NCI-H1105 (cell line): ENCODE measurements around the gene ARL9.

ENCODE experiments used
- DNase-seq: peaks from one replicate; lab custom pipeline; 2025; lab: John Stamatoyannopoulos, UW

Gene ARL9

DNA sequence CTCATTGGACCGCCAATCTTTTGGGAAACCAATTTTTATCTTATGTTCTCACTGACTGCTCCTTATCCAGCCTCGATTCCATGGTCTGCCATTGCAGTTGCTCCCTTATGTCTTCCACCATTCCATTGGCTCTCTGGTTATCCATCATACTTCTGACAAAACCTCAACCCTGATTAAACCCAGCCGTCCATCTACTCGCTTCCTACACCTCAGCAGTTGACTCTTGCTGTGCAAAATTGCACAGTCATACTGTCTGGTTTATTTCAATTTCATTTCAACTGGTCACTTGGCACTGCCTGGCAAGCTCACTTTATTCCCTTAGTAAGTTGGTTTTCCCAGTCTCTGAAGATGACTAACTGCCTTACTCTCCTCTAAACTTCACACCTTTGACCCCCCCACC is 26.2 kb downstream of the ARL9 start:
- no peak for DNase-seq

DNA sequence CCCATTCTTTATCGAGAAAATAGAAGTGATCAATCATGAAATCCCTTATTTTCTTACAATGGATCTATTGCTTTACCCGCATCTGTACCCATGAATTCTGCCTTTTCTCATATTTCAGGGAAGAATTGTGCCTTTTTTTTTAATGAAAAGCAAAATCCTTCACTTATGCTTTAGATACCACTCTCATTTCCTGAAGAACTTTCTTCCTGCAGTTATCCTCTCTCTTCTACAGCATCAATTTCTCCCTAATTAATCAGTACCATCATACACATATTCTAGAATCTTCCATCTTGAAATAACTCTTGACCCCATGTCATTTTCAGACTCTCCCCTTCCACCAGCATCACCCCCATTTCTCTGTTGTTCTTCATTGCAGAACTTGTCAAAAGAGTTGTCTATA is 26.6 kb downstream of the ARL9 start:
- no peak for DNase-seq

DNA sequence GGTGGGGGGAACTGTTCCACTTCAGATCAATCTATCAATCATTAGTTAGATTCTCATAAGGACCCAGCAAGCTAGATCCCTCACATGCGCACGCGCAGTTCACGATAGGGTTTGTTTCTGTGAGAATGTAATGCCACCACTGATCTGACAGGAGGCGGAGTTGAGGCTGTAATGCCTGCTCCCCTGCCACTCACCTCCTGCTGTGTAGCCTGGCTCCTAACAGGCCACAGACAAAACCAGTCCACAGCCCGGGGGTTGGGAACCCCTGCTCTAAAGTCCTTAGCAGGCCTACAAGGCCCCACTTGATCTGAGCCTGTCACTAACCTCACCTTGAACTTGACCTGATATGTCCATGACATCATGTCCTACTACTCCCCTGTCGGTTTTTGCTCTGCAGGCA is 30.3 kb downstream of the ARL9 start:
- DNase-seq: no peak

DNA sequence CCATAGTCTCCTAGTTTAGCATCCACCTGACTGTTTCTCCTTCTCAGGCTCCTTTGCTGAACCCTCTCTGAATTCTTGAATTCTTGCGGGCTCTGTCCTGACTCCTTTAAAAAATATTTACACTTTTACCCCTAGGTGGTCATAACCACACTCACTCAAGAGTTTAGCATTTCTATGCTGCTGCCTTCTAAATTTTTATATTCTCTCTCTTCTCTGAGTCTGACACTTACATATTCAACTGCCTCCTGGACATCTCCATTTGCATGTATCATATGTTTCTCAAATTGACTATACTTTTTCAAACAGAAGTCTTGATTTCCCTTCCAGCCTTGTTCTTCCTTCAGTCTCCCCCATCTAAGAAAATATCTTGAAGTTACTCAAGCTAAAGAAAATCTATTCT is 31.6 kb downstream of the ARL9 start:
- no peak for DNase-seq

DNA sequence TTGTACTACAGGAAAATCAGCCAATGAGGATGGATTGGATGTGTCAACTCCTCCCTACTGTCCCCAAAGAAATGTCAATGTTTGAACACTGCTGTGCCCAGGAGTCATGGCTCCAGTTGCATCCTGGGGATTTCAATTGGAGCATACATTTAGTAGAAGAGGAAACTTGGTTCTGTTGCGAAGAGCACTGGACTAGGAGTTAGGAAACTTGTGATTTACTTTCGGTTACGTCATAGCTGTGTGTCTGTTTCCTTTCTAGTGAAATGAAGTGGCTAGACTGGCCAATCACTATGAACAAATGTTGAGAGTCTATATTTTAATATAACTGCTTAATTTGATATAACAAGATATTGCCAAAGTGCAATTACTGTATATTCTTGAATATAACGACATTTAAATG is 35.2 kb downstream of the ARL9 start:
- DNase-seq: no peak

DNA sequence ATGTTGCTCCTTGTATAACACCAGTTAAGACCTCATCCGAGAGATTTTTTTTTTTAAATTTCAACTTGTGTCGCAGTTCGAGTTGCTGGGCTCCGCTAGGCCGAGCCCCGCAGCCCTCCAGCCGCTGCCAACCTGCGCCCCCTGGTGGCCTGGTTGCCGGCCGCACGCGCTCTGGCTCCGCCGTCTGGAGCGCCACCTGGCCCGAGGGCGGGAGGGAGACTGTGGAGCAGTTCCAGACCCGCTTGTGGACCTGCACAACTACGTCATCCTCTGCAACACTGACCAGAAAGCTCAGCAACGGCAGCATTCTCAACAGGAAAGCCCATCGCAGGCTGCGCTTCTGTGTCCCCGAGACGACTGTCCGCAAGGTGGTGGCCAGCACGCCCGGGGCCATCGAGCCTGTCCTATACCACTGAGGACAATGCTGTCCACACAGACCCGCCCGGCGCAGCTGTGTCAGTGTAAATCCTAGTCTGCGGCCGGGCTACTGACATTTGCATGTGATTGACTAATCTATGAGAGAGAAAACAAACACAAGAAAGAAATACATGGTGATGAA is 39.1 kb downstream of the ARL9 start:
- peak; percentile 28 for DNase-seq

DNA sequence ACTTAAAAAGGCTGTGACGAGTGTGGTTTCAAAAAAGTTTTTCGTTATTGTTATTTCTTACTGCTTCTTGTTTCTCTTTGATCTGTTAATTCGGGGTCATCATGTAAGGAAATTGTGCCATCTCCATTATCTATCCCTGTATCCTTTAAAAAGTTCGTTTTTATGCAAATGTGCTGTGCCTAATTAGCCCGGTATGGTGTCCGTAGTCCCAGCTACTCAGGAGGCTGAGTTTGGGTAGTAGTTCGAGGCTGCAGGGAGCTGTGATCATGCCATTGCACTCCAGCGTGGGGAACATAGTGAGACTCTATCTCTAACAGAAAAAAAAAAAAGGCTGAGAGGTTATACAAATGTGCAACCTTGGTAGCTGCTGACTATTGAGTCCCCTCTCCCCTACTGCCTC is 45.1 kb downstream of the ARL9 start:
- DNase-seq: no peak

DNA sequence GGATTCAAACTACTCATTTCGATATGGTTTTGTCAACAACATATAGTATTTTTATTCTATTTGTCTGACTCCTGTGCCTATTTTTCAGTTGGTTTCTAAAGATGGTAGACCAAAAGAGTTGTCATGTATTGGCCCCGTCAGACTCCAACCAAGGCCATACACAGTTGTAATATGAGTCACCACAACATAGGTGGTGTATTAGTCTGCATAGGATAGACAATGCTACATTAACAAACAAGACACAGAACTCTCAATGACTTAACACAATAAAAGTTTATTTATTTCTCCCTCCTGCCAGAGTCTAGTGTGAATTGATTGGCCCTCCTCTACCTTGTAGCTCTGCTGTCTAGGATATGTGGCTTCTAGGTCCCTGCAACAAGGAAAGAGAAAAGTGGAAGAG is 45.9 kb downstream of the ARL9 start:
- no peak for DNase-seq

DNA sequence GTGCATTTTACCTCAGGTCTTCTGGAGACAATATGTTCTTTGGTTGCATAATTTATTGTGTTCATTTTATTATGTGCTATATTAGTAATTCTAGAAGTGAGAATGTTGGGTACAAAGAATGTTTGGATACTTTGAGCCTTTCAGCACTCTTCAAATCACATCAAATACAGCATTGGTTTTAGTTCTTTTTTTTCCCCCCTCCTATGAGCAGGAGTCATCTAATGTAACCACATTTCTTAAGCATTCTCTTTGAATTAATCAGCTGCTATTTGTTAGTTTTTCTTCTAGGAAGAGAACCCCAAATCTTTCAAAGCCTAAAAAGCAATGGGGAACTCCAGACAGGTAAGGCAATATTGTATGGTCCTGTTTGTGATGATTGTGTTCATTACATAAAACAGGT is 46.7 kb downstream of the ARL9 start:
- no peak for DNase-seq

DNA sequence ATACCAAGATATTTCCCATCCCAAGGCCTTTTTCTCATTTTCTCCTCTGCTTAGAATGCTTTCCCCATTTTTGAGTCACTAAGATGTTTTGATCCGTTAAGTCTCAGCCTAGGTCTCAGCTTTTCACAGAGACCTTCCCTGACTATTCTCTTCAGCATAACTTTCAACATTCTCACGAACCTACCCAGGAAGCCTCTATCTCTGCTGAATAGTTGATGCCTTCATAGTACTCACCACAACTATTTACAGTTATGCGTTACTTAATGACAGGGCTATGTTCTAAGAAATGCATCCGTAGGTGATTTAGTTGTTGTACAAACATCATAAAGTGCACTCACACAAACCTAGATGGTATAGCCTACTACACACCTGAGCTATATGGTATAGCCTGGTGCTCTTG is 64.5 kb downstream of the ARL9 start:
- DNase-seq: no peak
